K562 (cell line): ENCODE measurements around the gene AQP1. TPM values are rescaled to one million over a fixed set of nuclear protein-coding genes. Genes with fewer than 3 reads are reported as not detected.
A peak's percentile ranks its signal among the peaks of the same experiment; 100 is the strongest.

Source experiments
- ATAC-seq: fragments of 200-7000 bp; cut with Tn5 transposase; 3 replicates; pipeline ENCODE4 v1.9.1; 2020; ENCODE audit warnings: moderate library complexity
- BruUV-seq: library from RNA; stranded (reverse); fragments of 400-500 nt; replicated peaks from 2 replicates; lab custom pipeline; 2021; lab: Mats Ljungman, UMichigan
- CTCF ChIA-PET: fragments of 300-600 bp; formaldehyde crosslinking; extraction: SDS; loops from one replicate; lab custom pipeline; 2021; ENCODE audit warnings: low intra/inter-chr PET ratio; lab: Yijun Ruan, JAX
- POLR2A ChIA-PET: fragments of 300-600, 350-650 bp; sonication (Branson Sonifier 250); formaldehyde crosslinking; extraction: SDS; loops from one replicate; lab custom pipeline; 2021; ENCODE audit warnings: antibody characterized with exemption, inconsistent platforms; lab: Yijun Ruan, JAX
- DNase-seq, 4 experiments: peaks; one replicate each; pipeline versions ENCODE4 v3.0.0 to v3.0.0-alpha.2; 2011 to 2018; ENCODE audit warnings: low spot score in 3 of 4, mixed read lengths in 3 of 4; ENCODE audit errors: extremely low read depth in 1 of 4
- FAIRE-seq: peaks from 2 replicates; lab custom pipeline; 2011; peaks lifted over from hg19 to GRCh38; lab: Jason Lieb, UNC
- H2AFZ ChIP-seq: 2 replicates; pipeline ENCODE4 v1.6.0; 2011; ENCODE audit warnings: low read depth, low read length, control low read depth, inconsistent platforms
- H3K27ac ChIP-seq: fragments of 200-600 bp; 3 replicates; pipeline ENCODE4 v1.8.0; 2011; ENCODE audit warnings: low read depth, mild to moderate bottlenecking, control low read depth, inconsistent platforms, low read length, moderate library complexity, mixed read lengths; ENCODE audit errors: extremely low read depth
- H3K27me3 ChIP-seq, 2 experiments: fragments of 300-600 bp in 1 of 2; 2 replicates in 1 of 2; 3 replicates in 1 of 2; pipeline versions ENCODE4 v1.6.0 to v1.8.0; 2011; ENCODE audit warnings: inconsistent platforms in 2 of 2, low read length in 2 of 2, mild to moderate bottlenecking in 1 of 2, mixed read lengths in 1 of 2, moderate library complexity in 1 of 2; ENCODE audit not compliant: control insufficient read depth in 2 of 2, insufficient read depth in 2 of 2
- H3K36me3 ChIP-seq: fragments of 300-600 bp; 3 replicates; pipeline ENCODE4 v1.8.0; 2011; ENCODE audit warnings: mild to moderate bottlenecking, low read length, inconsistent platforms; ENCODE audit not compliant: control insufficient read depth, insufficient read depth
- H3K4me1 ChIP-seq, 2 experiments: fragments of 200-600 bp in 1 of 2; replicated peaks in 1 of 2; 2 replicates in 1 of 2; 3 replicates in 1 of 2; pipeline versions ENCODE4 v1.5.1 to v1.8.0; 2011; ENCODE audit warnings: inconsistent platforms in 2 of 2, low read length in 2 of 2, mild to moderate bottlenecking in 1 of 2, mixed read lengths in 1 of 2, moderate library complexity in 1 of 2; ENCODE audit not compliant: control insufficient read depth in 2 of 2, insufficient read depth in 2 of 2
- H3K4me2 ChIP-seq: 2 replicates; pipeline ENCODE4 v1.6.1; 2011; ENCODE audit warnings: low read length, control low read depth, inconsistent platforms, mixed read lengths; ENCODE audit not compliant: insufficient read depth
- H3K4me3 ChIP-seq: fragments of 200-600 bp; sonication (generic), shearing (Covaris generic); 2 replicates; pipeline ENCODE4 v1.5.1; 2016; ENCODE audit warnings: control low read depth, inconsistent platforms
- H3K79me2 ChIP-seq: fragments of 200-600 bp; 3 replicates; pipeline ENCODE4 v1.8.0; 2011; ENCODE audit warnings: low read length, inconsistent platforms; ENCODE audit not compliant: control insufficient read depth, insufficient read depth
- H3K9ac ChIP-seq, 2 experiments: 2 replicates each; pipeline versions ENCODE4 v1.6.0 to v1.6.1; 2011; ENCODE audit warnings: low read depth in 2 of 2, low read length in 2 of 2, control low read depth in 1 of 2, inconsistent platforms in 1 of 2, mild to moderate bottlenecking in 1 of 2, mixed read lengths in 1 of 2; ENCODE audit not compliant: insufficient read depth in 1 of 2
- H3K9me1 ChIP-seq: one replicate; pipeline ENCODE4 v1.6.0; 2011; ENCODE audit warnings: inconsistent platforms, mild to moderate bottlenecking, low read length, moderate library complexity; ENCODE audit not compliant: control insufficient read depth, insufficient read depth
- H3K9me3 ChIP-seq: replicated peaks from 2 replicates; pipeline ENCODE4 v1.5.1; 2011; ENCODE audit warnings: low read depth, low read length, inconsistent platforms; ENCODE audit not compliant: control insufficient read depth, insufficient read depth
- H4K20me1 ChIP-seq: replicated peaks from 2 replicates; pipeline ENCODE4 v1.6.1; 2011; ENCODE audit warnings: low read length, inconsistent platforms, mixed read lengths; ENCODE audit not compliant: control insufficient read depth, insufficient read depth
- ATF6 ChIP-seq: sonication (generic); formaldehyde crosslinking; IDR thresholded peaks from 2 replicates; pipeline ENCODE4 v1.4.0; 2020; ENCODE audit warnings: mild to moderate bottlenecking, missing genetic modification reagents
- BACH1 ChIP-seq: fragments of 200-800 bp; sonication (Bioruptor generic); IDR thresholded peaks from 2 replicates; pipeline ENCODE4 v1.6.1; 2016; ENCODE audit warnings: missing genetic modification characterization, missing compliant biosample characterization
- CHAMP1 ChIP-seq: fragments of 450-650 bp; IDR thresholded peaks from 2 replicates; pipeline ENCODE4 v1.6.1; 2016; ENCODE audit warnings: mild to moderate bottlenecking
- GATA2 ChIP-seq: sonication (generic); formaldehyde crosslinking; IDR thresholded peaks from 2 replicates; pipeline ENCODE4 v1.4.0; 2020; ENCODE audit warnings: mild to moderate bottlenecking, missing genetic modification reagents
- ILF3 ChIP-seq: fragments of 450-650 bp; IDR thresholded peaks from 2 replicates; pipeline ENCODE4 v1.6.1; 2018; ENCODE audit warnings: antibody characterized with exemption, mild to moderate bottlenecking, moderate library complexity, borderline replicate concordance
- KAT8 ChIP-seq: fragments of 450-650 bp; IDR thresholded peaks from 2 replicates; pipeline ENCODE4 v1.6.1; 2016; ENCODE audit warnings: low read depth, mild to moderate bottlenecking
- NCOR1 ChIP-seq: fragments of 450-650 bp; IDR thresholded peaks from 2 replicates; pipeline ENCODE4 v1.6.1; 2016; ENCODE audit warnings: mild to moderate bottlenecking, moderate library complexity
- NR2C2 ChIP-seq, 2 experiments: fragments of 200-800 bp in 1 of 2; sonication (Bioruptor generic) in 1 of 2; sonication (generic) in 1 of 2; formaldehyde crosslinking in 1 of 2; IDR thresholded peaks; 2 replicates each; pipeline versions ENCODE4 v1.6.1 to v1.8.0; 2016 to 2022; ENCODE audit warnings: mild to moderate bottlenecking in 1 of 2, missing compliant biosample characterization in 1 of 2, missing genetic modification characterization in 1 of 2, missing genetic modification reagents in 1 of 2
- SAP30 ChIP-seq: fragments of 200-600 bp; sonication (generic); IDR thresholded peaks from 2 replicates; pipeline ENCODE4 v1.6.1; 2012; ENCODE audit warnings: borderline replicate concordance, low read depth, mild to moderate bottlenecking, moderate library complexity, low read length, control low read depth, inconsistent platforms; ENCODE audit not compliant: insufficient read depth, poor library complexity, severe bottlenecking
- TOE1 ChIP-seq, 2 experiments: fragments of 450-650 bp in 1 of 2; sonication (generic) in 1 of 2; formaldehyde crosslinking in 1 of 2; IDR thresholded peaks; 2 replicates each; pipeline versions ENCODE4 v1.7.1 to v1.8.0; 2016 to 2022; ENCODE audit warnings: borderline replicate concordance in 2 of 2, mild to moderate bottlenecking in 2 of 2, antibody characterized with exemption in 1 of 2, inconsistent platforms in 1 of 2, low read depth in 1 of 2, missing genetic modification reagents in 1 of 2, moderate library complexity in 1 of 2
- ZFPM2 ChIP-seq: fragments of 250-450 bp; sonication (Bioruptor Pico); IDR thresholded peaks from 2 replicates; pipeline ENCODE4 v1.5.1; 2022; ENCODE audit warnings: mild to moderate bottlenecking
- ZKSCAN3 ChIP-seq: fragments of 250-450 bp; sonication (Bioruptor Pico); IDR thresholded peaks from 2 replicates; pipeline ENCODE4 v1.4.0; 2020
- ZMIZ1 ChIP-seq, 2 experiments: fragments of 150-350 bp in 1 of 2; IDR thresholded peaks; 2 replicates each; pipeline ENCODE4 v1.6.1; 2012 to 2016; ENCODE audit warnings: low read depth in 2 of 2, low read length in 2 of 2, mild to moderate bottlenecking in 1 of 2, moderate library complexity in 1 of 2
- WGBS: fragments of 100-300 bp; shearing (Covaris generic); methylation state at CpG from one replicate; pipeline ENCODE4 v1.1.6; 2016; ENCODE audit warnings: low coverage, mixed read lengths; ENCODE audit not compliant: insufficient coverage; ENCODE audit errors: missing lambda C conversion rate; 5-methylcytosine and 5-hydroxymethylcytosine counted together
- in situ Hi-C: fragments of 300-500 bp; cut with MboI; formaldehyde crosslinking; loops from 4 replicates; pipeline ENCODE4 v1.15.0; 2018; ENCODE audit warnings: inconsistent platforms, mixed read lengths
- intact Hi-C: fragments of 100-400 bp; cut with micrococcal nuclease; formaldehyde crosslinking; loops from 2 replicates; pipeline ENCODE4 v1.14.2; 2022
- polyA plus RNA-seq, 8 experiments: library from polyadenylated mRNA; depleted of rRNA in 4 of 8; stranded (reverse) in 5 of 8; unstranded in 3 of 8; fragments of >200 nt; fragmentation: Nextera tagmentation in 2 of 8; fragmentation: Illumina TruSeq in 1 of 8; extraction: Ambion mirVana in 2 of 8; extraction: Trizol in 1 of 8; gene quantifications; 2 replicates each; pipeline versions ENCODE4 v1.2.1 to v1.2.3, GENCODE V29; 2011 to 2014; ENCODE audit warnings: inconsistent platforms in 1 of 8, missing spikeins in 1 of 8
- total RNA-seq, 7 experiments: library from RNA; depleted of rRNA in 6 of 7; stranded (reverse); fragments of >200 nt in 6 of 7; fragmentation: Illumina TruSeq in 2 of 7; extraction: Trizol in 2 of 7; gene quantifications; 2 replicates each; pipeline versions ENCODE4 v1.2.1 to v1.2.3, GENCODE V29; 2011 to 2021; ENCODE audit warnings: low replicate concordance in 1 of 7

AQP1 gene
- total and polyA plus RNA-seq, 9 of the 15 experiments (the other 6 are each of a cell fraction or from before 2014, with no cell fraction given), result 0.18 to 12.6 (median 4.1) TPM

GRCh38 chr7:30899066-30899465 is 12.6 kb upstream of the AQP1 start:
- H3K4me3 ChIP-seq, result no peak overlapping the region
- FAIRE-seq (peak; percentile 55), DNase-seq (no peak), ATAC-seq (no peak)
- no peaks in the 10 kb centered on the region for H3K79me2 ChIP-seq
- no peak overlapping the region for H3K9ac ChIP-seq
- CTCF ChIA-PET, result no interaction called here
- H3K9me3 ChIP-seq, result no peaks in the 10 kb centered on the region
- POLR2A ChIA-PET, result interaction anchor here (0.7 to 1.3 kb wide), 3 partner anchors 15 to 30 kb away, joined by 3 to 4 read pairs (median 3); no protein-coding TSS in a partner anchor
- no peak overlapping the region for H2AFZ ChIP-seq
- intact Hi-C loops (loop anchor here (5.0 to 10.0 kb wide), 3 partner anchors 76 to 137 kb away; no protein-coding TSS in a partner anchor), in situ Hi-C loops (no loop called here)
- no peaks in the 10 kb centered on the region for H3K36me3 ChIP-seq
- H3K9me1 ChIP-seq, result no peaks in the 10 kb centered on the region
- H3K4me2 ChIP-seq, result no peak overlapping the region
- no peak overlapping the region for H3K27ac ChIP-seq
- no peaks in the 10 kb centered on the region; the same call in 1 of the 2 replicates for H4K20me1 ChIP-seq
- no TSS peak for BruUV-seq
- H3K27me3 ChIP-seq, result no peaks in the 10 kb centered on the region
- H3K4me1 ChIP-seq, result peaks cover 31 to 68% of the 10 kb centered on the region in 2 experiments
- 92% methylated on average over 7 of the region's 7 CpGs for WGBS
- TF ChIP-seq NR2C2 (CRISPR knock-in tag; IDR thresholded peaks at IDR 0.05) (no peak), NR2C2 (tag; IDR thresholded peaks at IDR 0.05) (no peak), TOE1 (IDR thresholded peaks at IDR 0.05; ENCODE audit: borderline replicate concordance) (no peak), TOE1 (CRISPR knock-in tag; IDR thresholded peaks at IDR 0.05; ENCODE audit: borderline replicate concordance, low read depth) (no peak), ZMIZ1 (IDR thresholded peaks at IDR 0.05; ENCODE audit: low read depth in 2 of 2, low read length in 2 of 2) (no peak), NCOR1 (no peak), ZFPM2 (no peak), KAT8 (no peak), ILF3 (no peak), CHAMP1 (no peak), ZKSCAN3 (CRISPR knock-in tag) (no peak), SAP30 (no peak), GATA2 (CRISPR knock-in tag) (no peak), ATF6 (CRISPR knock-in tag) (no peak), BACH1 (tag) (no peak)
